GM18508 (cell line): ENCODE data around the gene DNAJB13.

ENCODE experiments used
- ATAC-seq: cut with Tn5 transposase; IDR thresholded peaks from one replicate; pipeline ENCODE4 v1.9.1; 2021; ENCODE audit warnings: moderate number of reproducible peaks; ENCODE audit not compliant: insufficient read depth, unreplicated experiment

Gene DNAJB13

DNA sequence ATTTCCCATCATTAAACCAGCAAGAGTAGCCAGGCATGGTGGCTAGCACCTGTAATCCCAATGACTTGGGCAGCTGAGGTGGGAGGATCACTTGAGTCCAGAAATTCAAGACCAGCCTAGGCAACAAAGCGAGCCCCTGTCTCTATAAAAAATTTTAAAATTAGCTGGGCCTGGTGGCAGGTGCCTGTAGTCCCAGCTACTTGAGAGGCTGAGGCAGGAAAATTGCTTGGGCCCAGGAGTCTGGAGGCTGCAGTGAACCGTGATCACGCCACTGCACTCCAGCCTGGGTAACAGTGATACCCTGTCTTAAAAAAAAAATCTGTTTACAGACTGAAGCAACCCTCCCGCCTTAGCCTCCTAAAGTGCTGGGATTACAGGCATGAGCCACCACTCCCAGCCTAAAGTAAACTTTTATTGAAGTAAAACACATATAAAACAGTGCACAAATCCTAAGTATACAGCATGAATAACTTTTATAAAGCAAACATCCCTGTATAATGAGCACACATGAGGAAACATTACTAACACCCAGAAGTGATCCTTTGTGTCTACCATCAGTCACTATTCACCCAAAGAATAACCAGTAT lies 45.4 kb downstream of the DNAJB13 start:
- ATAC-seq = no peak

DNA sequence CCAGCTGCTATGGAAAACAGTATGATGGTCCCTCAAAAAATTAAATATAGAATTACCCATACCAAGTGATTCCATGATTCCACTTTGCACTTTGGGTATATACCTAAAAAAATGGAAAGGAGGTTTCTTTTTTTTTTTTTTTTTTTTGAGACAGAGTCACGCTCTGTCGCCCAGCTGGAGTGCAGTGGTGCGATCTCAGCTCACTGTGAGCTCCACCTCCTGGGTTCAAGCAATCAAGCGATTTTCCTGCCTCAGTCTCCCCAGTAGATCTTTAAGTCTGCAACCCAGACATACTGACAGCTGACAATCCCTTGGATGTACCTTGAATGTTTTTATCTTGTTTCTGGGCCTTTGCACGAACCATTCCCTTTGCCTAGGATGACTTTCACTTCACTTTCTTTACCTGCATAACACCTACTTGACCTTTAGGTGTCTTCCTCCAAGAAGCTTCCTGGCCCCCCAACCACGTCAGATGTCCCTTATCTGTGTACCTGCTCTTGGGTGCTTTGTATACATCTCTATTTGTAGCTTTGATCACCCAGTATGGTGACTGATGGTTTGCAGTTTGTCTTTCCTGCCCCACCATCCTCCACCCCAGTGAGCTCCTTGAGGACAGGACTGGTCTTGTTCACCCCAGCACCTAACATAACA lies 46.4 kb downstream of the DNAJB13 start:
- no peak for ATAC-seq

DNA sequence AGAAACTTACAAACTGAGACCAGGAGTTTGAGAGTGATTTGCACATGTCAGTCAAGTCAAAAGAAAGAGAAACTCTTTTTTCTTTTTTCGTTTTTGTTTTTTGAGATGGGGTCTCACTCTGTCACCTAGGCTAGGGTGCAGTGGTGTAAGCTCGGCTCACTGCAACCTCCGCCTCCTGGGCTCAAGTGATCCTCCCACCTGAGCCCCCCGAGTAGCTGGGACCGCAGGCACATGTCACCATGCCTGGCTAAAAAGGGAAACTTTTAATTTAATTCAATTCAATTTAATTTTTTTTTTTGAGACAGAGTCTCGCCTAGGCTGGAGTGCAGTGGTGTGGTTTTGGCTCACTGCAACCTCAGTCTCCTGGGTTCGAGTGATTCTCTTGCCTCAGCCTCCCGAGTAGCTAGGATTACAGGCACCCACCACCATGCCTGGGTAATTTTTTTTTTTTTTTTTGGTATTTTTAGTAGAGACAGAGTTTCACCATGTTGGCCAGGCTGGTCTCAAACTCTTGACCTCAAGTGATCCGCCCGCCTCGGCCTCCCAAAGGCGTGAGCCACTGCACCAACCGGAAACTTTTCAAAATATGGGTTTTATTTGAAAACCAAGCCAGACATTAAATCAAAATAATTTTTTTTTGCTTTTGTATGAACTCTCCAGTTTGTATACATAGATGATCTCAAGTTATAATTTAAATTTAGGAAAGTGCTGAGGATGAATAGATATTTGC lies 48.2 kb downstream of the DNAJB13 start:
- ATAC-seq = no peak

DNA sequence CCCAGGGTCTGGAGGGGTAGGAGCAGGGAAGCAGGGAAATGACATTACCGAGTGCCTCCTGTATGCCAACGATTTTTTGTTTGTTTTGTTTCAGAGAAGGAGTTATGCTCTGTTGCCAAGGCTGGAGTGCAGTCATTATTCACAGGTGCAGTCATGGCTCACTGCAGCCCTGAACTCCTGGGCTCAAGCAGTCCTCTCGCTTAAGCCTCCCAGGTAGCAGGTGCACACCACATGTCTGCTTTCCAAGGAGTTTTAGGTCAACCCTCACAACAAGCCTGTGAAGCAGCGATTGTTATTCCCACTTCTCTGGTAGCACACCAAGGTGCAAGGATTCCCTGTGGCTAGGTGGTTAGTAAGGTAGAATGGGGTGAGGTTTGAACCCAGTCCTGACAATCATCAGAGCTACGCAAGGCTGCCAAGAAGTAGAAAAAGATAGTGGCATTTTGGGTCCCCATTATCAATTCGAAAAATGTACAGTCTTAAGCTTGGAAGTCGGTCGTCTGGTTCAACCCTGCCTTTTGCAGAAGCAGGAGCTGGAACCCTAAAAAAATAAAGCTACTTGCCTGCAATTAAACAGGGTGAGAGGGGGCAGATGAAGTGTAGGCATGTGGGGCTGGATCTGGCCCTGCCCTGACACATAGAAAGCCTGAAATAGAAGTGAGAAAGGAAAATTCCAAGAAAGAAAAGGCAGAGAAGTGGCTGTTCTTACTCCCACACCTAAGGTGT lies 48.9 kb downstream of the DNAJB13 start:
- ATAC-seq = no peak

DNA sequence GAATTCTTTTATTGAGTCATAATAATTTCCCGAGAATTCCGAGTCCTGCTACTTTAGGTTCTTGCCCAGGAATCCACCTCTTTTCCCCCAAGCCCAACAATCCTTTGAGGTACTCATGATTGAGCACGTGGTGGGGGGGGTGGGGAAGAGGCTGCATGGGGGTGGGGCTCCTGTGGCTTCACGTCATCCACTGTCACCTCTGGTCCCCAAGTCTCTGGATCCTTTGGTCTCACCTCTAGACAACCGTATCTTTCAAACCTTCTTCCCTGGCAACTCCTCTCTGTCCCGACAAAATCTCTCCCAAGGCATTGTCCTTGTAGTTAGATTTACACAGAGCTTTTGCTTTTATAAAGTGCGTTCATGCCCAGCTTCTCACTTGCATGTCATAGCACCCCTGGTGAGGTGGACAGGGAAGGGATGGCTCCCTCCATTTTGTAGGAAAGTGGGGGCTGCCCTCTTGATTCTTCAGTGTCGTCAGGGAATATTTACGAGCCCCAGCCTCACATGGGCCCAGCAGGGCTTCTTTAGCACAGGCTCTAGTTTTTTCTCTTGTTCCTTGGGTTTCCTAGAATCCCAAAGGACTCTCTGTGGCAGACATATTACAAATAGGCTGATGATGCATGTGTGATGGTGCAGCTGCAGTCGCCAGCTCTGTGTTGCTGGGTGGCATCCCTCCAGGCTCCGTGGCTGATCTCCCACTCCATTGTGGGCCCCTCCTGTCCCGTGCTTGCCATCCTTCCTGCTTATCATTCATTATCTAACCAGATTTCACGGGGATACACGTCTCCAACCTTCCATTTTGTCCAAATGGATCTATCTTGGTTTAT lies 49.7 kb downstream of the DNAJB13 start:
- ATAC-seq = no peak

DNA sequence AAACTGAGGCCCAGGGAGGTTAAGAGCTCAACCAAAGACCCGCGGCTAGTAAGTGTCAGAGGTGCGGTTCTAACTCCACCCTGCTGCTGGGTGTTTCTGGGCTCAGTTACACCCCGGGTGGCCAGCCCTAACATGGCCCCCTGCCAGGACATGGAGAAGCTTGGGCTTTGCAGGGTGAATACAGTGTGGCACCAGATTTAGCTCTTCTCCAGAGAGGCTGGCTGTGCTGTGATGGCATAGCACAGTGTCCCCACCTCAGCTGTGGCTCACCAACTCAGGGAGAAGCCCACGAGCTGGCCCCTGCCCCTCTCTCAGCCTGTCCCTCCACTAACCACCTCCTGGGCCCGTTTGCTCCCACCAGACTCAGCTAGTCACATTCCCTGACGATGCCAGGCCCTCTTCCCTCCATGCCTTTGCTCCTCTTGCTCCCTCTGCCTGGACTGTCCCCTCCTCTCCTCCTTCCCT lies 51.0 kb downstream of the DNAJB13 start:
- ATAC-seq = no peak

DNA sequence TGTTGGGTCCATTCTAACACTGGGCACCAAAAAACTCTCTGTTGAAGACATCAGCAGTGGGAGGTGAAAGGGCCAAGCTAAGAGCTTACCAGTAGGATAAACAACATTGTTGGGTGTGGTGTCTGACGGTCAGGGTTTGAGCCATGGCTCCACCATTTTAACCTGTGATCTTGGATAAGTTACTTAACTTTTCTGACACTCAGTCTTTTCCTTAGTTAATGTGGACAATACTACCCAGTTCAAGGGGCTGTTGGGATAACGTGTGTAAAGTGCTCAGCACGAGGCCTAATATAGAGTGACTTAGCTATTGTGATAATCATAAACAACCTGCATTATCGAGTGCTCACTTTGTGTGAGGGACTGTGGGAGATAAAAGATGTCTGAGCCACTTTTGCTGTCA lies 52.0 kb downstream of the DNAJB13 start:
- ATAC-seq = no peak

DNA sequence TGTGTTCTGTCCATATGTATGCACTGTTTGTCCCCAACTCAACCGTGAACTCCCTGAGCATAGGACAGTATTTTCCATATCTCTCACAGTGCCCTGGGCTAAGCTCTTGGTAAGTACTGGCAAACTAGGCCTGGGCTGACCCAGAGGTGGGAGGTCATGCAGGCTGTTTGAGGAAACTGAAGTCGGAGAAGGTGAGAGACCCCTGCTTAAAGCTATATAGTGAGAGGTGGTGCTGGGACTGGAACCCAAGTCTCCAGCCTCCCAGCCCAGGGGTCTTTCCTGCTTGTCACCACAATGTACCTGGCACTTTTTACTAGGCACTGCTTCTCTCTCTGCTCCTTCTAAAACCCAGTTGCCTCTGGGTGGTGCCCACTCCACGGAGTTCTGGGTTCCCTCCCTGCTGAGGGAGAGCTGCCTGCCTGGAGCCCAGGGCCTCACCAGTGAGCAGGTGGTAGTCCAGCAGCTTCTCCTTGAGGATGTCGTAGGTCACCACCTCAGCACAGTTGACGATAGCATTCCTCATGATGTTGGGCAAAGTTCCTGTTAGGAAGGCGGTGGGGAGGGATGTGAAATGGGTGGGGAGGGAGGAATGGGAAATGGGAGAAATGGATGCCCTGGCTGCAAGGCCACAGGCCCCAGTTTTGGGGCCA lies 53.3 kb downstream of the DNAJB13 start:
- ATAC-seq = no peak

DNA sequence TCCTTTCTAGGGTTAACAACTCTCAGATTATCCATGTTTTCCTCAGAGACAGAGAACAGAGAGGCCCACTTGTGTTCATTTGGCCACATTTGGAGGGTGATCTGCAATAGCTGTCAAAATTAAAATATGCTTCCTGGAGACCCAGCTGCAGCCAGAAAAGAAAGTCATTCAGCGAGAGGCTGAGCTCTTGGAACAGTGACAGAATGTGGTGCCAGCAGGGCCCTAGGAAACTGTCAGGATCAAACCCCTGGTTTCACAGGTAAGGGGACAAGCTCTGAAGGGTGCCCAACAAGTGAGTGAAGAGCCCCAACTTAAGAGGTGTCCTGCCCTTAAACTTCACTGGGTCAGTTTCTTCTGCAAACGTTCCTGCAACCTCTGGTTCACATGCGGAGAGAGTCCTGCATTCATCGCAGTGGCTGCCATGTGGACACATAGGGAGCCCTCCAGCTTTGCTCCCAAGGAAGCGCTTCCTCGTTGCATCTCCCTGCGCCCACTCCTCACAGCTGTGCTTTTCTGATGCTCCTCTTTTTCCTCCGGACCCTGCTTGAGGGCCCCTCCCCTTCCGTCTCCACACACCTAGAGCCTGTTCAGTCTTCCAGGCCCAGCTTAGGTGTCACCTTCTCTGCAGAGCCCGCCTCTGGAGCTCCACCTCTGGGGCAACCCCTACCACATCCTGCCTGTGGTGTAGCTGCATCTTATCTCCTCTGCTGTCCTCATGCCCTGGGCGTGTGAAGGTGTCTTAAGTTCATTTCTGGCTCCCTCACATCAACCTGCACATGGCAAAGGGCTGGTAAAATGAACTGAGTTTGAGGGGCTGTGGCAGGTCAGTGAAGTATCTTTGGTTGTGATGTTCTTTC lies 54.2 kb downstream of the DNAJB13 start:
- peak; percentile 63 for ATAC-seq

DNA sequence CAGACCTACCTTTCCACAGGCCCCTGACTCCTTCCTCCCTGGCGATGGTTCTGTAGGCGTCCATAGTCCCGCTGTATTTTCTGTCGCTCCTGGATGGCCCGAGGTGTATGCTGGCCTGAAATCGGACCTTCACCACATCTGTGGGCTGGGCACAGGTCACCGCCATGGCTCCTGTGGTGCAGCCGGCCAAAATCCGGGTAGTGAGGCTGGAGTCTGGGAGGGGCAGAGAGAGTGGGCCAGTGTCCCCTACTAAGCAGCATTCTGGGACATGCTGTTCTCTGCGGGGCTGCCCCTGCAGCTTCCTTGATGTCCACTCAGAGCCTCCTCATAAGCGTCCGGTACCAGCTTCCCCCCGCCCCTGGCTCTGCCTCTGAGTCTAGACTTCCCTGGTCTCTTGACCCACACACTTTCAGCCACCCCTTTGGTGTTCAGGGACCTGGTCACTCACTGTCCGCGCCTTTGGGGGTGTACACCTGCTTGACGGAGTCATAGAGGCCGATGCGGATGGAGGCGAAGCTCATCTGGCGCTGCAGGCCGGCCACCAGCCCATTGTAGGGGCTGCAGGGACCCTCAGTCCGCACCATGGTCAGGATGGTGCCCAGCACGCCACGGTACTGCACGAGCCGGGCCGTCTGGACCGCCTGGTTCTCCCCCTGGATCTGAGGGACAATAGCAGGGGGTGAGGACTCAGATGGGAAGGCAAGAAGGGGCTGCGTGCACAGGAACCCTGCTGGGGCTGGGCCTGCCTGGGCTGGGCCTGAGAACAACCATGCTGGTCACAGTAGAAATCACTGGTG lies 55.1 kb downstream of the DNAJB13 start:
- no peak for ATAC-seq

DNA sequence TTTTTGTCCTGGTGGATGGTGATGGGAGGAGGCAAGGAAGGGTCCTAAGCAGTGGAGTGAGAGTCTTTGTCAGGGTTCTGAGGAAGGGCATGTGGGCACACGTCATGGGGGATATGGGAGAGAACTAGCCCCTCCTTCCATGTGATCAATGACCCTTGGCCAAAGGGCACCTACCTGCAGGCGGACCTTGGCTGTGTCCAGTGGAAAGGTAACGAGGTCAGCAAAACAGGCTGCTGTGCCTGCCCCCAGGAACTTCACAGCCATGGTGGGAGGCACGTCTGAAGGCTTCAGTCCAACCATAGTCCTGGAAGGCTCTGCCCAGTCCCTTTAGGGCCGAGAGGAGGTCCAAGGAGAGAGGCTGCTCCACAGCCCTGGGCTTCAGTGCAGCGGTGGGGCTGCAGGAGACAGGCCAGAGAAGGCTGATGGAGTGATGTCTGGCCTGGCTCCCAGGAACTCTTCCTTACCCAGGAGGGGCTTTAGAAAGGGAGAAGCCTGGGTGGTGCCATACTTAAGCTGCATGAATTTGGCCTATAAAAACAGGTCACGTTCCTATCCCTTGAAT lies 56.0 kb downstream of the DNAJB13 start:
- ATAC-seq = no peak

DNA sequence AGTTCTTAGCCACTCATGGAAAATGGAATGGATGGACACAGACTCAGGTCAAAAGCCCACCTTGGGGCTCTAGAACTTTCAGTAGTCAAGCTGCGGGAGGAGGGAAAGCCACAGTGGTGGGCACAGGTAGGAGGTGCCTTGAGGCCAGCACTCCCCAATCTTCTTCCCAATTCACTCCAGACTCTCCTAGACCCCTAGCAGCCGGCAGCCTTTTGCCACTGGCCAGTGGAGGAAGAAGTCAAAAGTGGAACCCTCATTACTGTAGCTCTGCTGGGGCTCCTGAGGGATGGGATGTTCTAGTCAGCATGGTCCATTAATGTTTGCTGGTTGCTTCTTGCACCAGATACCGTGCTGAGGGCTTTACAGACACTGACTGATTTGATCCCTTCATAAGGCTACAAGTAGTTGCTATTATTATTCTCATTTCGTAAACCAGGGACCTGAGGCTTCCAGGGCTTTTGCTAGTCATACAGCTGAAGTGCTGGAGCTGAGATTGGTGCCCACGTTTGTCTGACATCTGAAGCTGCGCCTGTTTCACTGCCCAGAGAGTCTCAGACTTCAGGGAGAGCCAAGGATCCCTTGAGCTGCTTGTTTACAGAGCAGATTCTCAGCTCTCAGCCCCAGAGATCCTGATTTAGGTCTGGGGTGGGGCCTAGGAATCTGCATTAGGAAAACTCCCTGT lies 57.0 kb downstream of the DNAJB13 start:
- ATAC-seq = no peak

DNA sequence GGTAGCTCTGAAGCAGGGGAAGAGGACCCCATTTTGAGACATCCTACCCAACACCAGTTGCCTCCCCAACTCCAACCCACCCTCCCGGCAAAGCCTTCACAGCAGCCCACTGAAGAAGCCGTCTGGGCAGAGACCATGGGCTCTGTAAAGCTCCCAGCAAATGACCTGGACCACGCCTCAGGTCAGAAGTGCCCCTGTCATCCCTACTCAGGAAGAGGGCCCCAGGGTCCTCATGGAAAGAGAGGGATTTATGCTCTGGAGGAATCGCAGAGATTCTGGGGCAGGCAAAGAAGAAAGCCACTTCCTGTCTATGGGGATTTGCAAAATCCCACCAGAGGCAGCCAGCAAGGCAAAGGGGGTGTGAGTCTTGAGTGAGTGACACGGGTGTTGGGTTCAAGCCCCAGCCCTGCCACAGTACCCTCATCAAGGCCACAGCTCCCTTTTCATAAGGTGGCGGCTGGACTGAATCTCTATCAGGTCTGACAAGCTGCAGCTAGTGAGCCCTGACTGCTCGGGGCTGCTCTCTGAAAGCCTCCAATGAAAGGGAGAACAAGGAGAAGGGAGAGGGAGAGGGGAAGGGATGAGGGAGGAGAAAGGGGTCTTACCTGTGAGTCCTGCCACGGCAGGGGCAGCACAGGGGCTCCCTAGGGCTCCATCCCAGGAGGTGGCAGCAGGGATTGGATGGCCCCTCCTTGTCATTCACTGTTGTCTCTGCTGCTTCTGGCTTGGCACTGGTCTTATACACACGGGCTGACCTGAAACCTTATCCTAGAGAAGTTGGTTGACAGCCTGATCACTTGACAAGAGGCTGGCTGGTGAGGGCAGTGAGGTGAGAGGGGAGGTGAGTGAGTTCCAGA lies 57.8 kb downstream of the DNAJB13 start, which contains the start of gene UCP3:
TSS of gene UCP3 (minus strand) at position 713 of the 857 bp plus-strand sequence. CDS start 2,043 bp downstream, outside the sequence.
- no peak for ATAC-seq

DNA sequence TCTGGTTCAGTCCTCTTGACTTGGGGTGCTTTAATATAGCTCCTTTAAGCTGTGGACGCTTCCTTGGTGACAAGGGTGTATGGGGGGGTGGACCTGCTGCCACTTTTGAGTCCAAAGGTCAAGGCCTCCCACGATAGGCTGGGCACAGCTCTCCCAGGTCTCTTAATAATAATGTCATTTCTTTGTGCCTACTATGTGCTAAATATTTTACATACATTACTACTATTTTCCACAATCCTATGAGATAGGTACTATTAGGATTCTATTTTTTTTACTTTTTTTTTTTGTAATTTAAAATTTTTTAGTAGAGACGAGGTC lies 58.4 kb downstream of the DNAJB13 start:
- ATAC-seq = no peak

DNA sequence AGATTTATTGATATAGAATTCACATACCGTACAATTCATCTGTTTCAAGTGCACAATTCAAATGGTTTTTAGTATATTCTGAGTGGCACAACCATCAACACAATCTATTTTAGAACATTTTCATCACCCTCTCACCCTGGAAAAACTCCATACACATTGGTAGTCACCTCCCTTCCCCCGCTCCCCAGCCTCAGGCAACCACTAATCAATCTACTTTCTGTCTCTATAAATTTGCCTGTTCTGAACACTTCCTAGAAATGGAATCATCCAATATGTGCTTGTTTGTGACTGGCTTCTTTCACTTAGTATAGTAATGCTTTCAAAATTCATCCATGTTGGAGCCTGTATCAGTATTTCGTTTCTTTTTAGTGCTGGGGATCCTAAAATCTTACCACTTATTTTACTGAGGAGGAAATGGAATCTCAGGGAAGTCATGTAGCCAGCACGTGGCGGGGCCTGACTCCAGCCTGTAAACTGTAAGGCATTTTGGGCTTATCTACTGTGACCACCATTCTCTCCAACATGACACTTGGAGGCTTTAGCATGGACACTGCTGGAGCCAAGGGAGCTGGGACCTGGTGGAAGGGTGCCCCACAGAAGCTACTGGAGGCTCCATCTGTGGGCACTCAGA lies 59.0 kb downstream of the DNAJB13 start:
- no peak for ATAC-seq
